HCT116 (cell line): ENCODE results near the gene CD27. TPM values are rescaled to one million over a fixed set of nuclear protein-coding genes. Genes with fewer than 3 reads are reported as not detected.

Experiments
- ATAC-seq: fragments of 200-7000 bp; cut with Tn5 transposase; 2 replicates; pipeline ENCODE4 v1.9.1; 2020; ENCODE audit warnings: mild to moderate bottlenecking, moderate library complexity
- BruUV-seq: library from RNA; stranded (reverse); fragments of 400-500 nt; replicated peaks from 2 replicates; lab custom pipeline; 2021; lab: Mats Ljungman, UMichigan
- CTCF ChIA-PET: fragments of 300-600 bp; sonication (Branson Sonifier 250); formaldehyde crosslinking; loops from one replicate; lab custom pipeline; 2021; ENCODE audit warnings: antibody characterized with exemption; lab: Charles Lee
- POLR2A ChIA-PET: fragments of 300-600, 350-600 bp; sonication (Branson Sonifier 250); formaldehyde crosslinking; loops from one replicate; lab custom pipeline; 2021; ENCODE audit warnings: antibody characterized with exemption; lab: Charles Lee
- RAD21 ChIA-PET, 2 experiments: fragments of 300-600 bp; sonication (Branson Sonifier 250); formaldehyde crosslinking; loops; one replicate each; lab custom pipeline; 2023; ENCODE audit warnings: low total read pairs in 2 of 2; ENCODE audit not compliant: uncharacterized antibody in 2 of 2, unreplicated experiment in 2 of 2, low non-redundant PET in 1 of 2; lab: Charles Lee
- DNase-seq: peaks from one replicate; pipeline ENCODE4 v3.0.0-alpha.2; 2010; ENCODE audit warnings: low read depth, low spot score
- H2AFZ ChIP-seq: fragments of 200-600 bp; shearing (Covaris generic), sonication (generic); 2 replicates; pipeline ENCODE4 v1.6.1; 2017; ENCODE audit warnings: low read depth, mixed run types, mixed read lengths, antibody characterized with exemption, low read length; ENCODE audit not compliant: poor library complexity, severe bottlenecking
- H3K27ac ChIP-seq: 2 replicates; pipeline ENCODE4 v1.5.1; 2012; ENCODE audit warnings: low read depth, low read length
- H3K27me3 ChIP-seq: fragments of 200-600 bp; sonication (generic); 2 replicates; pipeline ENCODE4 v1.6.1; 2016; ENCODE audit warnings: mixed run types, low read length, mixed read lengths; ENCODE audit not compliant: insufficient read depth
- H3K36me3 ChIP-seq, 2 experiments: fragments of 200-500 bp in 1 of 2; fragments of 200-600 bp in 1 of 2; sonication (Bioruptor generic) in 1 of 2; sonication (generic) in 1 of 2; 2 replicates each; pipeline versions ENCODE4 v1.5.1 to v1.6.1; 2014 to 2016; ENCODE audit warnings: low read length in 2 of 2, inconsistent platforms in 1 of 2, mixed read lengths in 1 of 2, mixed run types in 1 of 2; ENCODE audit not compliant: insufficient read depth in 2 of 2, control insufficient read depth in 1 of 2
- H3K4me1 ChIP-seq, 2 experiments: fragments of 200-600 bp in 1 of 2; sonication (generic) in 1 of 2; 2 replicates each; pipeline versions ENCODE4 v1.5.1 to v1.6.1; 2012 to 2017; ENCODE audit warnings: low read length in 2 of 2, inconsistent platforms in 1 of 2, mild to moderate bottlenecking in 1 of 2, mixed read lengths in 1 of 2, mixed run types in 1 of 2, moderate library complexity in 1 of 2; ENCODE audit not compliant: insufficient read depth in 2 of 2, control insufficient read depth in 1 of 2
- H3K4me2 ChIP-seq: fragments of 200-600 bp; sonication (generic); 2 replicates; pipeline ENCODE4 v1.6.1; 2017; ENCODE audit warnings: mixed run types, low read length, mixed read lengths
- H3K4me3 ChIP-seq, 2 experiments: fragments of 200-600 bp in 1 of 2; sonication (generic) in 1 of 2; replicated peaks in 1 of 2; 2 replicates each; pipeline ENCODE4 v1.5.1; 2011 to 2016; ENCODE audit warnings: low read length in 2 of 2, control low read depth in 1 of 2, low read depth in 1 of 2, mild to moderate bottlenecking in 1 of 2, mixed read lengths in 1 of 2, mixed run types in 1 of 2
- H3K79me2 ChIP-seq: fragments of 200-600 bp; sonication (generic); 2 replicates; pipeline ENCODE4 v1.6.1; 2017; ENCODE audit warnings: mild to moderate bottlenecking, mixed run types, low read length, moderate library complexity, mixed read lengths; ENCODE audit not compliant: insufficient read depth
- H3K9ac ChIP-seq: fragments of 200-600 bp; sonication (generic); 2 replicates; pipeline ENCODE4 v1.6.1; 2016; ENCODE audit warnings: low read length, mixed read lengths
- H3K9me2 ChIP-seq: fragments of 200-600 bp; sonication (generic), shearing (Covaris generic); 2 replicates; pipeline ENCODE4 v1.6.1; 2017; ENCODE audit warnings: mixed run types, mild to moderate bottlenecking, moderate library complexity; ENCODE audit not compliant: insufficient read depth
- H3K9me3 ChIP-seq, 2 experiments: fragments of 200-500 bp in 1 of 2; fragments of 200-600 bp in 1 of 2; sonication (Bioruptor generic) in 1 of 2; sonication (generic) in 1 of 2; 2 replicates each; pipeline ENCODE4 v1.6.1; 2014 to 2017; ENCODE audit warnings: low read length in 2 of 2, mixed read lengths in 2 of 2, inconsistent platforms in 1 of 2, low read depth in 1 of 2, mild to moderate bottlenecking in 1 of 2, mixed run types in 1 of 2, moderate library complexity in 1 of 2; ENCODE audit not compliant: control insufficient read depth in 1 of 2, insufficient read depth in 1 of 2
- H4K20me1 ChIP-seq: fragments of 200-600 bp; sonication (generic), shearing (Covaris generic); 2 replicates; pipeline ENCODE4 v1.6.1; 2017; ENCODE audit warnings: mixed run types, mild to moderate bottlenecking, moderate library complexity; ENCODE audit not compliant: insufficient read depth
- CBX3 ChIP-seq: IDR thresholded peaks from 2 replicates; pipeline ENCODE4 v1.6.1; 2012; ENCODE audit warnings: low read depth
- CEBPB ChIP-seq: IDR thresholded peaks from 2 replicates; pipeline ENCODE4 v1.6.1; 2012; ENCODE audit warnings: low read depth
- EGR1 ChIP-seq: IDR thresholded peaks from 2 replicates; pipeline ENCODE4 v1.6.1; 2012; ENCODE audit warnings: low read depth
- ELF1 ChIP-seq: IDR thresholded peaks from 2 replicates; pipeline ENCODE4 v1.6.1; 2012; ENCODE audit warnings: low read depth, borderline replicate concordance
- EZH2 ChIP-seq: fragments of 200-600 bp; sonication (generic); IDR thresholded peaks from 2 replicates; pipeline ENCODE4 v1.6.1; 2017; ENCODE audit warnings: antibody characterized with exemption, mixed run types
- EZH2phosphoT487 ChIP-seq: fragments of 200-600 bp; IDR thresholded peaks from 2 replicates; pipeline ENCODE4 v1.6.1; 2018; ENCODE audit warnings: antibody characterized with exemption, borderline replicate concordance
- JUND ChIP-seq: IDR thresholded peaks from 2 replicates; pipeline ENCODE4 v1.6.1; 2012
- RAD21 ChIP-seq: IDR thresholded peaks from 2 replicates; pipeline ENCODE4 v1.6.1; 2012; ENCODE audit warnings: low read depth, mild to moderate bottlenecking
- SIN3A ChIP-seq: IDR thresholded peaks from 2 replicates; pipeline ENCODE4 v1.6.1; 2012; ENCODE audit warnings: low read depth
- SP1 ChIP-seq: IDR thresholded peaks from 2 replicates; pipeline ENCODE4 v1.6.1; 2012; ENCODE audit warnings: low read depth
- SRF ChIP-seq: IDR thresholded peaks from 2 replicates; pipeline ENCODE4 v1.6.1; 2012; ENCODE audit warnings: low read depth
- TCF7L2 ChIP-seq: IDR thresholded peaks from 2 replicates; pipeline ENCODE4 v1.7.0; 2011; ENCODE audit warnings: borderline replicate concordance, inconsistent platforms; ENCODE audit not compliant: insufficient read depth, insufficient read length; ENCODE audit errors: extremely low read depth
- YY1 ChIP-seq: IDR thresholded peaks from 2 replicates; pipeline ENCODE4 v1.6.1; 2011; ENCODE audit warnings: low read length, low read depth, moderate library complexity, mild to moderate bottlenecking; ENCODE audit not compliant: insufficient replicate concordance; ENCODE audit errors: extremely low read depth
- ZFX ChIP-seq: fragments of 450-650 bp; IDR thresholded peaks from 2 replicates; pipeline ENCODE4 v1.6.1; 2017
- ZNF274 ChIP-seq: fragments of 200-500 bp; sonication (Bioruptor generic); IDR thresholded peaks from 2 replicates; pipeline ENCODE4 v1.6.1; 2014; ENCODE audit warnings: mild to moderate bottlenecking, low read depth, low read length, inconsistent platforms
- intact Hi-C: fragments of 100-400 bp; cut with micrococcal nuclease; formaldehyde crosslinking; loops from 2 replicates; pipeline ENCODE4 v1.10.0; 2022
- total RNA-seq: library from RNA; stranded (reverse); gene quantifications from one replicate; pipeline ENCODE4 v1.2.1, GENCODE V29; 2021; ENCODE audit not compliant: unreplicated experiment
- TF ChIP-seq, protein P1 (sequence below): IDR thresholded peaks from 2 replicates; pipeline ENCODE4 v1.6.1; 2012; ENCODE audit warnings: low read depth
- TF ChIP-seq, protein P2 (sequence below): IDR thresholded peaks from 2 replicates; pipeline ENCODE4 v1.6.1; 2011; ENCODE audit warnings: mild to moderate bottlenecking, low read length, moderate library complexity; ENCODE audit not compliant: insufficient replicate concordance; ENCODE audit errors: extremely low read depth
- TF ChIP-seq, protein P3 (sequence below): IDR thresholded peaks from 2 replicates; pipeline ENCODE4 v1.6.1; 2012
- TF ChIP-seq, protein P4 (sequence below): IDR thresholded peaks from 2 replicates; pipeline ENCODE4 v1.6.1; 2012

CD27 gene
- total RNA-seq, 1 experiment from 2014 or later = 0.25 TPM

DNA sequence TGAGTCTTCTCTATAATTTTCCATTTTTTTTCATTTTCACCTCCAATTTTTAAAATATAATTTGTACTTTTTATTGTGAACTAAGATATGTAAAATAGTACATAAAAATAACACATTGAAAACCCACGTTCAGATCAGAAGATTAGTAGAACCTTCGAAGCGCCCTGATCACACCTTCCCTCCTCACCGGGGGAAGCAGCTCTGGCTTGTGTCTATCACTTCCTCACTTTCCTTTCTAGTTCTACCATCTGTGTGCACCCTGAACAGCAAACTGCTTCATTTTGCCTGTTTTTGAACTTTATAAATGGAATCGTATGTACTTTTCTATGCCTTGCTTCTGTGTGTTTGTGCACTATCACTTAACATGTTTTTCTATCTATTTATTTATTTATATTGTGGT is 11.8 kb upstream of the CD27 start:
- Histone ChIP-seq H3K4me1 (peaks cover 16 to 24% of the 10 kb centered on the region in 2 experiments), H3K9me2 (no peaks in the 10 kb centered on the region), H3K9ac (no peak overlapping the region), H4K20me1 (no peaks in the 10 kb centered on the region), H3K9me3 (no peaks in the 10 kb centered on the region), H3K4me3 (no peak overlapping the region), H3K36me3 (no peaks in the 10 kb centered on the region), H3K4me2 (no peak overlapping the region), H2AFZ (no peak overlapping the region), H3K79me2 (no peaks in the 10 kb centered on the region), H3K27me3 (no peaks in the 10 kb centered on the region), H3K27ac (no peak overlapping the region)
- CTCF ChIA-PET = no interaction called here
- BruUV-seq = no TSS peak
- DNase-seq = no peak
- POLR2A ChIA-PET = no interaction called here
- TF ChIP-seq EZH2 (no peak), YY1 (no peak), EGR1 (no peak), TCF7L2 (no peak), SP1 (no peak), RAD21 (no peak), ZFX (no peak), SRF (no peak), CEBPB (no peak), ELF1 (no peak), ZNF274 (no peak), SIN3A (no peak), JUND (no peak), CBX3 (no peak), EZH2phosphoT487 (no peak)
- TF ChIP-seq, protein P1, sequence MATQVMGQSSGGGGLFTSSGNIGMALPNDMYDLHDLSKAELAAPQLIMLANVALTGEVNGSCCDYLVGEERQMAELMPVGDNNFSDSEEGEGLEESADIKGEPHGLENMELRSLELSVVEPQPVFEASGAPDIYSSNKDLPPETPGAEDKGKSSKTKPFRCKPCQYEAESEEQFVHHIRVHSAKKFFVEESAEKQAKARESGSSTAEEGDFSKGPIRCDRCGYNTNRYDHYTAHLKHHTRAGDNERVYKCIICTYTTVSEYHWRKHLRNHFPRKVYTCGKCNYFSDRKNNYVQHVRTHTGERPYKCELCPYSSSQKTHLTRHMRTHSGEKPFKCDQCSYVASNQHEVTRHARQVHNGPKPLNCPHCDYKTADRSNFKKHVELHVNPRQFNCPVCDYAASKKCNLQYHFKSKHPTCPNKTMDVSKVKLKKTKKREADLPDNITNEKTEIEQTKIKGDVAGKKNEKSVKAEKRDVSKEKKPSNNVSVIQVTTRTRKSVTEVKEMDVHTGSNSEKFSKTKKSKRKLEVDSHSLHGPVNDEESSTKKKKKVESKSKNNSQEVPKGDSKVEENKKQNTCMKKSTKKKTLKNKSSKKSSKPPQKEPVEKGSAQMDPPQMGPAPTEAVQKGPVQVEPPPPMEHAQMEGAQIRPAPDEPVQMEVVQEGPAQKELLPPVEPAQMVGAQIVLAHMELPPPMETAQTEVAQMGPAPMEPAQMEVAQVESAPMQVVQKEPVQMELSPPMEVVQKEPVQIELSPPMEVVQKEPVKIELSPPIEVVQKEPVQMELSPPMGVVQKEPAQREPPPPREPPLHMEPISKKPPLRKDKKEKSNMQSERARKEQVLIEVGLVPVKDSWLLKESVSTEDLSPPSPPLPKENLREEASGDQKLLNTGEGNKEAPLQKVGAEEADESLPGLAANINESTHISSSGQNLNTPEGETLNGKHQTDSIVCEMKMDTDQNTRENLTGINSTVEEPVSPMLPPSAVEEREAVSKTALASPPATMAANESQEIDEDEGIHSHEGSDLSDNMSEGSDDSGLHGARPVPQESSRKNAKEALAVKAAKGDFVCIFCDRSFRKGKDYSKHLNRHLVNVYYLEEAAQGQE = no peak
- TF ChIP-seq, protein P2, sequence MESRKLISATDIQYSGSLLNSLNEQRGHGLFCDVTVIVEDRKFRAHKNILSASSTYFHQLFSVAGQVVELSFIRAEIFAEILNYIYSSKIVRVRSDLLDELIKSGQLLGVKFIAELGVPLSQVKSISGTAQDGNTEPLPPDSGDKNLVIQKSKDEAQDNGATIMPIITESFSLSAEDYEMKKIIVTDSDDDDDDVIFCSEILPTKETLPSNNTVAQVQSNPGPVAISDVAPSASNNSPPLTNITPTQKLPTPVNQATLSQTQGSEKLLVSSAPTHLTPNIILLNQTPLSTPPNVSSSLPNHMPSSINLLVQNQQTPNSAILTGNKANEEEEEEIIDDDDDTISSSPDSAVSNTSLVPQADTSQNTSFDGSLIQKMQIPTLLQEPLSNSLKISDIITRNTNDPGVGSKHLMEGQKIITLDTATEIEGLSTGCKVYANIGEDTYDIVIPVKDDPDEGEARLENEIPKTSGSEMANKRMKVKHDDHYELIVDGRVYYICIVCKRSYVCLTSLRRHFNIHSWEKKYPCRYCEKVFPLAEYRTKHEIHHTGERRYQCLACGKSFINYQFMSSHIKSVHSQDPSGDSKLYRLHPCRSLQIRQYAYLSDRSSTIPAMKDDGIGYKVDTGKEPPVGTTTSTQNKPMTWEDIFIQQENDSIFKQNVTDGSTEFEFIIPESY = no peak
- TF ChIP-seq, protein P3, sequence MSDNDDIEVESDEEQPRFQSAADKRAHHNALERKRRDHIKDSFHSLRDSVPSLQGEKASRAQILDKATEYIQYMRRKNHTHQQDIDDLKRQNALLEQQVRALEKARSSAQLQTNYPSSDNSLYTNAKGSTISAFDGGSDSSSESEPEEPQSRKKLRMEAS = no peak
- TF ChIP-seq, protein P4, sequence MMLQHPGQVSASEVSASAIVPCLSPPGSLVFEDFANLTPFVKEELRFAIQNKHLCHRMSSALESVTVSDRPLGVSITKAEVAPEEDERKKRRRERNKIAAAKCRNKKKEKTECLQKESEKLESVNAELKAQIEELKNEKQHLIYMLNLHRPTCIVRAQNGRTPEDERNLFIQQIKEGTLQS = no peak
- no peak for ATAC-seq
- RAD21 ChIA-PET = no interaction called here
- intact Hi-C loops = no loop called here
